Prostate gland (tissue), 2 donors: Measurements from ENCODE around the gene ALDH7A1.

Source experiments
- CTCF ChIP-seq, 4 experiments: fragments of 200-600 bp in 2 of 4; fragments of 450-650 bp in 2 of 4; sonication (generic) in 2 of 4; IDR thresholded peaks; 1 replicate in 3 of 4; 2 replicates in 1 of 4; pipeline ENCODE4 v1.5.1; 2016 to 2019; ENCODE audit warnings: antibody characterized with exemption in 4 of 4, mild to moderate bottlenecking in 2 of 4, moderate library complexity in 2 of 4
- POLR2A ChIP-seq: fragments of 450-650 bp; IDR thresholded peaks from one replicate; pipeline ENCODE4 v1.6.1; 2016; ENCODE audit warnings: antibody characterized with exemption, mild to moderate bottlenecking
- POLR2AphosphoS5 ChIP-seq: sonication (generic); formaldehyde crosslinking; IDR thresholded peaks from one replicate; pipeline ENCODE4 v1.6.1; 2017; ENCODE audit warnings: antibody characterized with exemption

- TF ChIP-seq POLR2A = no peak
- no peak for TF ChIP-seq CTCF (IDR thresholded peaks at IDR 0.05)
- TF ChIP-seq POLR2AphosphoS5 = no peak
Observed at GRCh38 chr5:126619781-126620180, 24.8 kb upstream of the ALDH7A1 start.
